Adrenal gland (tissue), 12 donors: ENCODE results near the gene GRIP1. TPM values are rescaled to one million over a fixed set of nuclear protein-coding genes. Genes with fewer than 3 reads are reported as not detected.

ENCODE experiments used
- DNase-seq, 7 donors: peaks; one replicate each; pipeline ENCODE4 v3.0.0-alpha.2; 2019 to 2020
- H3K27ac ChIP-seq, 5 donors: fragments of 200-600 bp; sonication (generic) in 4 of 5; 1 replicate in 3 of 5; 2 replicates in 2 of 5; pipeline versions ENCODE4 v1.5.1 to v1.8.0; 2016 to 2020; ENCODE audit warnings: mild to moderate bottlenecking in 1 of 5
- H3K27me3 ChIP-seq: fragments of 200-600 bp; 2 replicates; pipeline ENCODE4 v1.8.0; 2021
- H3K36me3 ChIP-seq, 2 donors: fragments of 200-600 bp; replicated peaks in 1 of 2; 1 replicate in 1 of 2; 2 replicates in 1 of 2; pipeline versions ENCODE4 v1.5.1 to v1.8.0; 2018 to 2022
- H3K4me1 ChIP-seq, 2 donors: fragments of 200-600 bp; replicated peaks in 1 of 2; 1 replicate in 1 of 2; 2 replicates in 1 of 2; pipeline versions ENCODE4 v1.5.1 to v1.8.0; 2018 to 2021
- H3K4me3 ChIP-seq, 4 donors: fragments of 200-600 bp; sonication (generic) in 3 of 4; one replicate each; pipeline ENCODE4 v1.5.1; 2016 to 2018
- H3K9me3 ChIP-seq, 3 donors: fragments of 200-600 bp; sonication (generic) in 1 of 3; replicated peaks in 1 of 3; 1 replicate in 2 of 3; 2 replicates in 1 of 3; pipeline versions ENCODE4 v1.5.1 to v1.8.0; 2016 to 2021
- CTCF ChIP-seq, 6 experiments: fragments of 450-650 bp in 4 of 6; fragments of 200-600 bp in 2 of 6; sonication (generic) in 1 of 6; IDR thresholded peaks; 1 replicate in 5 of 6; 2 replicates in 1 of 6; pipeline versions ENCODE4 v1.5.1 to v1.8.0; 2016 to 2021; ENCODE audit warnings: antibody characterized with exemption in 6 of 6, mild to moderate bottlenecking in 2 of 6, moderate library complexity in 1 of 6
- POLR2A ChIP-seq, 2 donors: fragments of 450-650 bp; IDR thresholded peaks; one replicate each; pipeline ENCODE4 v1.6.1; 2017; ENCODE audit warnings: antibody characterized with exemption in 2 of 2, mild to moderate bottlenecking in 2 of 2, moderate library complexity in 1 of 2
- WGBS, 4 donors: extraction: QIAGEN DNeasy Blood & Tissue Kit in 2 of 4; methylation state at CpG; one replicate each; pipeline versions ENCODE4 v1.1.5 to v1.1.7; 2013 to 2017; 5-methylcytosine and 5-hydroxymethylcytosine counted together
- intact Hi-C, 2 donors: fragments of 100-400 bp; cut with DNase I; formaldehyde crosslinking; loops; one replicate each; pipeline versions ENCODE4 v1.14.1 to v1.15.0; 2022 to 2023
- polyA plus RNA-seq, 3 donors: library from polyadenylated mRNA; stranded (reverse); fragments of 200-250 nt in 2 of 3; fragments of 350-450 nt in 1 of 3; fragmentation: Illumina TruSeq in 1 of 3; extraction: RNeasy Lipid Tissue Mini Kit (QIAGEN cat#74804) in 1 of 3; gene quantifications; one replicate each; pipeline ENCODE4 v1.2.3, GENCODE V29; 2013 to 2014
- total RNA-seq, 9 donors: library from RNA; depleted of rRNA in 4 of 9; stranded (reverse); fragments of >200 nt in 4 of 9; fragments of 120-200 nt in 1 of 9; fragmentation: NEBNext Ultra II Directional in 1 of 9; extraction: Animal tissue kit (Norgen Biotek cat#: 25700) in 1 of 9; gene quantifications; one replicate each; pipeline versions ENCODE4 v1.1.0 to v1.2.4, GENCODE V29; 2013 to 2023
- donor health status: healthy with polysubstance abuse.
- donor health status: Bipolar disorder and iron deficiency.
- donor health status: DM: yes; HTN: yes; CAD: no.
- donor health status: DM: no; HTN: no; CAD: no.
- donor health status: DM: no; HTN: no; CAD: no.
- donor health status: DM: yes; HTN: yes; CAD: no.

GRIP1 gene
- total and polyA plus RNA-seq, 12 donors = 0.54 to 10.8 (median 2.4) TPM

- no peak overlapping the region for H3K27ac ChIP-seq
- H3K36me3 ChIP-seq = no peaks in the 10 kb centered on the region
- no peaks in the 10 kb centered on the region for H3K27me3 ChIP-seq
- no peaks in the 10 kb centered on the region for H3K4me1 ChIP-seq
- no peaks in the 10 kb centered on the region for H3K9me3 ChIP-seq
- intact Hi-C loops = no loop called here
- WGBS, 4 donors = 57 to 74% (median 66%) methylated on average over 2 of the region's 2 CpGs
- H3K4me3 ChIP-seq = no peak overlapping the region
- no peak for TF ChIP-seq POLR2A (IDR thresholded peaks at IDR 0.05)
- DNase-seq = no peak
Observed at GRCh38 chr12:66620688-66621087, 58.2 kb downstream of the GRIP1 start.

DNA sequence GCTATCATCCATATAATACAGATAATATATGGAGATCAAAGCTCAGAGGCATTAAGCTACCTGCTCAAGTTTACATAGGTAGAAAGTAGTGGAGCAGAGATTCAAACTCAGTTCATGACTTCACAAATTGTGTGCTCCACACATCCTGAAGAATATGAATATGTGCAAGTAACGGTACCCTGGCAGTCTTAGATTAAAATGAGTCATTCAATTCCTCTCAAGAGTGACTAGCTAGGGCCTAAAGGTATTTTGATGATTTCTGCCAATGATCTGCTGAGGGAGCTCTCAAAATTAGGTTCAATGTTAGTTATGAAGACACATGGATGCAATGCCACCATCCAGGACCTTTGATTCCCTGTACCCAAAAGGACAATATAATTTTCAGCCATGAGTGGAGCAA lies 58.9 kb downstream of the GRIP1 start:
- no peaks in the 10 kb centered on the region for H3K27me3 ChIP-seq
- H3K36me3 ChIP-seq = no peaks in the 10 kb centered on the region
- H3K9me3 ChIP-seq = no peaks in the 10 kb centered on the region
- 78 to 84% (median 82%) methylated on average over 1 of the region's 1 CpG for WGBS, 4 donors
- no peaks in the 10 kb centered on the region for H3K4me1 ChIP-seq
- intact Hi-C loops = no loop called here
- no peak overlapping the region for H3K27ac ChIP-seq
- H3K4me3 ChIP-seq = no peak overlapping the region
- no peak for DNase-seq
- TF ChIP-seq CTCF (IDR thresholded peaks at IDR 0.05) (no peak), POLR2A (IDR thresholded peaks at IDR 0.05) (no peak)

- intact Hi-C loops = no loop called here
- no peaks in the 10 kb centered on the region for H3K9me3 ChIP-seq
- H3K27ac ChIP-seq = no peak overlapping the region
- WGBS, 4 donors = 71 to 78% (median 73%) methylated on average over 3 of the region's 3 CpGs
- no peak for TF ChIP-seq CTCF (IDR thresholded peaks at IDR 0.05)
- no peak for TF ChIP-seq POLR2A (IDR thresholded peaks at IDR 0.05)
- no peak for DNase-seq
- H3K27me3 ChIP-seq = no peaks in the 10 kb centered on the region
- no peak overlapping the region for H3K4me3 ChIP-seq
- no peaks in the 10 kb centered on the region for H3K36me3 ChIP-seq
- no peaks in the 10 kb centered on the region for H3K4me1 ChIP-seq
Observed at GRCh38 chr12:66617991-66618390, 60.9 kb downstream of the GRIP1 start.

GRCh38 chr12:66612090-66612775 lies 66.6 kb downstream of the GRIP1 start:
- intact Hi-C loops = no loop called here
- Histone ChIP-seq H3K4me3 (no peak overlapping the region), H3K4me1 (no peaks in the 10 kb centered on the region), H3K9me3 (no peaks in the 10 kb centered on the region), H3K27ac (no peak overlapping the region), H3K36me3 (no peaks in the 10 kb centered on the region), H3K27me3 (no peaks in the 10 kb centered on the region)
- DNase-seq = no peak
- TF ChIP-seq POLR2A (IDR thresholded peaks at IDR 0.05) (no peak), CTCF (IDR thresholded peaks at IDR 0.05) (no peak)

GRCh38 chr12:66607147-66607546 lies 71.7 kb downstream of the GRIP1 start:
- TF ChIP-seq POLR2A (IDR thresholded peaks at IDR 0.05) (no peak), CTCF (IDR thresholded peaks at IDR 0.05) (no peak)
- intact Hi-C loops = no loop called here
- no peaks in the 10 kb centered on the region for H3K4me1 ChIP-seq
- no peaks in the 10 kb centered on the region for H3K27me3 ChIP-seq
- no peaks in the 10 kb centered on the region for H3K9me3 ChIP-seq
- no peak overlapping the region for H3K27ac ChIP-seq
- DNase-seq = no peak
- no peak overlapping the region for H3K4me3 ChIP-seq
- no peaks in the 10 kb centered on the region for H3K36me3 ChIP-seq
